Prostate gland (tissue), 2 donors: ENCODE results near the gene FAAP100.

ENCODE experiments used
- CTCF ChIP-seq, 4 experiments: fragments of 200-600 bp in 2 of 4; fragments of 450-650 bp in 2 of 4; sonication (generic) in 2 of 4; IDR thresholded peaks; 1 replicate in 3 of 4; 2 replicates in 1 of 4; pipeline ENCODE4 v1.5.1; 2016 to 2019; ENCODE audit warnings: antibody characterized with exemption in 4 of 4, mild to moderate bottlenecking in 2 of 4, moderate library complexity in 2 of 4
- POLR2A ChIP-seq: fragments of 450-650 bp; IDR thresholded peaks from one replicate; pipeline ENCODE4 v1.6.1; 2016; ENCODE audit warnings: antibody characterized with exemption, mild to moderate bottlenecking
- POLR2AphosphoS5 ChIP-seq: sonication (generic); formaldehyde crosslinking; IDR thresholded peaks from one replicate; pipeline ENCODE4 v1.6.1; 2017; ENCODE audit warnings: antibody characterized with exemption

GRCh38 chr17:81523402-81524038 lies 28.6 kb downstream of the FAAP100 start:
- no peak for TF ChIP-seq CTCF (IDR thresholded peaks at IDR 0.05)
- no peak for TF ChIP-seq POLR2AphosphoS5
- TF ChIP-seq POLR2A: no peak
